GM13976 (cell line): ENCODE measurements around the gene HUNK.

Experiments
- DNase-seq: peaks from one replicate; pipeline ENCODE4 v3.0.0; 2012; ENCODE audit warnings: low spot score
- in situ Hi-C: fragments of 300-500 bp; cut with MboI; formaldehyde crosslinking; loops from one replicate; pipeline ENCODE4 v1.12.0; 2022; ENCODE audit warnings: low sequenced_read_pairs, mixed read lengths, inconsistent platforms; ENCODE audit not compliant: unreplicated experiment
- TF ChIP-seq, protein P1 (sequence below): IDR thresholded peaks from 2 replicates; pipeline ENCODE4 v1.5.1; 2012; ENCODE audit warnings: borderline replicate concordance, mild to moderate bottlenecking; ENCODE audit not compliant: insufficient read depth; ENCODE audit errors: extremely low read depth, missing control alignments, control extremely low read depth

Gene HUNK

DNA sequence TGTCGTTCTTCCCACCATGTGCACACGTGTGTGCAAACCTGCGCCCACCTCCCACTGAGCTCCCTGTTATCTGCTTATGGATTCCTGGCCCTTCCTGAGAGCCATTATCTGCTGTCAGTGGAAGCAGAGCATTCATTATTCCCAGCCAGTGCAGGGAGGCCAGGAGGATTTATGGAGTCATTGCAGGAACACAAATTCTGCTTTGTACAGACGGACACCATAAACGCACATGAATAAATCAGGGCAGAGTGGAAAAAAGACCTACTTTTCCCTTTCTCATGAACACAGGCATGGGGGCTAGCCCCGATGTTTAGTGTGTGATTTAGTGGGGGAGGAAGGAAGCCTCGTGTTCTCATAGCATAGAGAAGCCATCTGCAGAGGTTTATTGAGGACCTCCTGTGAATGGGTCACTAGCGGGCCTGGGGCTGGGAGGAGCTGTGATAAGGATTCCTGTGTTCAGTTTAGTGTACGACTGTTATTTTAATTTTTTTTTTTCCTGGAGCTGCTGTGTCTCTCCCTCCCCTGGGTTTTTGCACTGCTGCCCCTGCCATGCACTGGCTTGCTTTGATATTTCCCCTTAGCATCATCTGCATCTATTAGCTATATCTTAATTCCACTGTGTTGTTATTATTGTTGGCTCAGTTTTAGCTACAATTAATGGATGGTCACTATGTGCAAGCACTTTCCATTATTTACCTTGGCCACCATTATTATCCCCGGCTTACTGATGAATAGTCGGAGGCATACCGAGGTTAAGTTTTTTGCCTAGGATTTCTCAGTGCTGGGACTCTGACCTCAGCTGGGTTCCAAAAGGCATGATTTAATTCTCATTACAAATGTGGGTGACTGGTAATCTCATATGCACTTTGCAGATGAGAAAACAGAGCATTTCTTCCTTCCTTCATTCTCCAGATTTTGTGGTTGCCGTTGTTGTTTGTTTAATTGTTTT lies 33.0 kb downstream of the HUNK start:
- TF ChIP-seq, protein P1, sequence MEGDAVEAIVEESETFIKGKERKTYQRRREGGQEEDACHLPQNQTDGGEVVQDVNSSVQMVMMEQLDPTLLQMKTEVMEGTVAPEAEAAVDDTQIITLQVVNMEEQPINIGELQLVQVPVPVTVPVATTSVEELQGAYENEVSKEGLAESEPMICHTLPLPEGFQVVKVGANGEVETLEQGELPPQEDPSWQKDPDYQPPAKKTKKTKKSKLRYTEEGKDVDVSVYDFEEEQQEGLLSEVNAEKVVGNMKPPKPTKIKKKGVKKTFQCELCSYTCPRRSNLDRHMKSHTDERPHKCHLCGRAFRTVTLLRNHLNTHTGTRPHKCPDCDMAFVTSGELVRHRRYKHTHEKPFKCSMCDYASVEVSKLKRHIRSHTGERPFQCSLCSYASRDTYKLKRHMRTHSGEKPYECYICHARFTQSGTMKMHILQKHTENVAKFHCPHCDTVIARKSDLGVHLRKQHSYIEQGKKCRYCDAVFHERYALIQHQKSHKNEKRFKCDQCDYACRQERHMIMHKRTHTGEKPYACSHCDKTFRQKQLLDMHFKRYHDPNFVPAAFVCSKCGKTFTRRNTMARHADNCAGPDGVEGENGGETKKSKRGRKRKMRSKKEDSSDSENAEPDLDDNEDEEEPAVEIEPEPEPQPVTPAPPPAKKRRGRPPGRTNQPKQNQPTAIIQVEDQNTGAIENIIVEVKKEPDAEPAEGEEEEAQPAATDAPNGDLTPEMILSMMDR: no peak
- DNase-seq: no peak
- in situ Hi-C loops: no loop called here

DNA sequence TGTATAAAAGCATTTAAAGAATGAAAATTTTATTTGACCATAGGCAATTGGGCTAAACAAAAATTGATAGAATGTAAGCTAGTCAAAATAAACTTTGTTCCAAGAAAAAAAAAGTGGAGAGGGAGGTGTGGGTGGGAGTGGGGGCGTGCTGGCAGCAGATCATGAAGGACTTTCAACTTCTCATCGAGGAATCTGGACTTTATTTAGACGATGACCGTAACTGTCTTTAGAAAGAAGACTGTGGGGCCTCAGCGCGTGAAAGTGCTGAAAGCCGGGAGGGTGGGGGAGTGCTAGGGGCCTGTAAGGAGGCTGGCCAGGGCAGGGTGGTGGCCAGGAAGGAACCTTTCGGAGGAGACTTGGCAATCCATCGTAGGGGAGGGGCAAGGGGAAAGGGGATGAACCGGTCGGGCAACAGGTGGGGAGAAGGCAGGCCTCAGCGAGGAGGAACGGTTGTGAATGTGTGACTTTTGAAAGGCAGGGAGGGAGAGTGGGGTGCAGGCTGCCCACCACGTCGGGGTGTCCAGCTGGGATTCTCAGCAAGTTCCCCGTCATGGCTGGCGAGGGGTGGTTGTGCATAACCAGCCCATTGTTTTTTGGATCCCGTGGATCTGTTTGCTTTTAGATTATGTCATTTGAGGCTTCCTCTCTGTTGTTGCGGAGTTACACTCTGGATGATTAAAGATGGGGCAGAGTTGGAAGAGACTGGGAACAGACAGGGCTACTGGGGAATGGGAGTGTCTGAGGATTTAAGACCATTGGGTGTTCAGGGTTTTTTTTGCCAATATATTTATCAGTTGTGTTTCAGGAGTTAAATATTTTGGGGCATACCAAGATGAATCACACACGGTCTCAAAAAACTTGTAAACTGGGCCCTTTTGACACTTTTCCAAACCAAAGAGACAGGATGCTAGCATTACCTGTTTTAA lies 35.5 kb downstream of the HUNK start:
- TF ChIP-seq, protein P1: no peak
- in situ Hi-C loops: no loop called here
- no peak for DNase-seq

DNA sequence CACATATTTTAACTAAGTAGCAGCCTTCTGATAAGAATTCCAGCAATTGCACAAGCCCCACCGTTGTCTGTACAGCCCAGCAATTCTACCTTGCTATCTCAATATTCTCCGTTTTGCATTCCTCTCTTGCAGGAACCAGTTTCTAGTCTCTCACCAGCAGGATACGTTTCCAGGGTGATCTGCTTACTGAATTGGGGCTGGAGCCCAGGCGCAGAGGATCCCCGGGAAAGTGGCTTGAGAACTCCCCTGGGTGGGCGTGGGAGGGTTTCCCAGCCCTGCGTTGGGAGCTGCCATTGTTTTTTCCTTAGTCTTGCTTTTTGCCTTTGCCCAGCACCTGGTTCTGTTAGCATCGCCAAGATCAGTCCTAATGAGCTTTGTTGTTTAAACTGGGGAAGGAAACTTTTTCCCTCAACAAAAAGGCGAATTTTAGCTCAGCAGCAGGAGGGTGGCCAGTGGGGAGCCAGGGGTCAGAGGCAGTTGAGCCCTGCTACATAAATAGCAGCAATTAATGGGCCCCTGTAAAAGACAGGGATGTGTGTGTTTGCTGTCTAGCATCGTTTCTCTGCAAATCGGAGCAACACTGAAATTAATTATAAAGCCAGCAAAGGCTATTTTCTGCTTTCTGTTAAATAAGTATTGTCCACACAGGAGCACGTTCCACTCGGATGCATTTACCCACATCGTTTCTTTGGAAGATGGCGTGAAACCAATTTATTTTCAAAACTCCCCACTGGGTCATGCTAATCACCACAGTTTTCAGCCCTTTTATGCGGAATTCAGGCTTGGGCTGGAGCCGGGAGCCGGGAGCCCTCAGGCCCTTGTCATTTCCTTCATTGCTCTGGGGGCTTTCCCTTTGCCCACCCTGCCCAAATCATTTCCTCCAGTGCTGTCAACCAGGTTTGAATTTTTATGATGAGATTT lies 36.6 kb downstream of the HUNK start:
- DNase-seq: no peak
- TF ChIP-seq, protein P1: no peak
- in situ Hi-C loops: no loop called here

GRCh38 chr21:31910074-31910470 lies 37.3 kb downstream of the HUNK start:
- TF ChIP-seq, protein P1: no peak
- in situ Hi-C loops: no loop called here
- no peak for DNase-seq

DNA sequence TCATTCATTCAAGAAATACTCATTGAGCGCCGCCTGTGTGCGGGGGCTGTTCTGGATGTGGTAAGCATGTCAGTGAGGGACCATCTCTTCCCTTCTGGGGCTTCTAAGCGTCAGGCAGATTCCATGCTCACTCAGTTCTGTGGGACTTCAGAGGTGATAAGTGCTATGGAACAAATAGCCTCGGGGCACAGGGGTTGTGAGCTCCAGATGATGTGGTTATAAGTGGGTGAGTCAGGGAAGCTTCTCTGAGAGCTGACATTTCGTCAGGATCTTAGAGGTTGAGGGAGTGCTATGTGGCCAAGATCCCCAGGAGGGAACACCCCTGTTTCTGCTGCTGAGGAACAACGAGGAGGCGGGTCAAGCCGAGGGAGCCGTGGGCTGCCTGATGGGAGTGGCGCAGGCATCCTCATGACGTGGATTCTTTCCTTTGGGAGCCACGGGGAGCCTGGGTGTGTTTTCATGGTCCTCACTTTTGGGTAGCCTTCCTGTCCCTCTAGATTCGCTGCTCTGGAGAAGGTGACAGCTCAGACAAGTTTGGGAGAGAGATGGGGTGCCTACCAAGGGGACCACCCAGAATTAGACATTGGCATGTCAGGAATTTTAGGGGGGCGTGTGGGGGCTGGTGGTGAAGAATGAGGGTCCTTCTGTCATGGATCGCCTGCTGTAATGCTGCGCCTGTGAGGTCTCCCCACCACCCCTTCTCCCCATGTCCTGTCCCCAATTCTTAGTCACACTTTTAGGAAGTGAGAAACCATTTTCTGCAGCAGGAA lies 38.5 kb downstream of the HUNK start:
- in situ Hi-C loops: no loop called here
- TF ChIP-seq, protein P1: no peak
- DNase-seq: no peak
